COR-L47 (cell line): ENCODE measurements around the gene RNU5D-1.

Source experiments
- DNase-seq: peaks from one replicate; lab custom pipeline; 2025; lab: John Stamatoyannopoulos, UW

RNU5D-1 gene

DNA sequence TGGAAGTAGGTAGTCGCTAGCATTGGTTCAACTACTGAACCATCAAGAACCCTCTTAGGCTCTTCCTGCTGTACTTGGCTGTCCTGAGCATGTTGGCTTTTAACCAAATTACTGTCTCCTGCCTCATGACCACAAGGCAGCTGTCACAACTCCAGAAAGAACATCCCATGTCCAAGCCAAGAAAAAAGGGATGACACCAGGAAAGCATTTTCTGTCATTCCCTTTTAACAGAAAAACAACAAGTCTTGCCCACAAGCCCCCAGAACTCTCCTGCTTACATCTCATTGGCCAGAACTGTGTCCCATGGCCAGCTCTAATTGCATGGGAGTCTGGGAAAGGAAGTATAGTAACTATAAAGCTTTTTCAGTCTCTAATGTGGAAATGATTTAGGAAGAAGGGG is 2.4 kb upstream of the RNU5D-1 start:
- DNase-seq, result no peak

GRCh38 chr1:44724955-44725698 is 5.8 kb downstream of the RNU5D-1 start:
- DNase-seq, result no peak

- DNase-seq, result no peak
Measured at GRCh38 chr1:44724296-44724954, 6.5 kb downstream of the RNU5D-1 start.

DNA sequence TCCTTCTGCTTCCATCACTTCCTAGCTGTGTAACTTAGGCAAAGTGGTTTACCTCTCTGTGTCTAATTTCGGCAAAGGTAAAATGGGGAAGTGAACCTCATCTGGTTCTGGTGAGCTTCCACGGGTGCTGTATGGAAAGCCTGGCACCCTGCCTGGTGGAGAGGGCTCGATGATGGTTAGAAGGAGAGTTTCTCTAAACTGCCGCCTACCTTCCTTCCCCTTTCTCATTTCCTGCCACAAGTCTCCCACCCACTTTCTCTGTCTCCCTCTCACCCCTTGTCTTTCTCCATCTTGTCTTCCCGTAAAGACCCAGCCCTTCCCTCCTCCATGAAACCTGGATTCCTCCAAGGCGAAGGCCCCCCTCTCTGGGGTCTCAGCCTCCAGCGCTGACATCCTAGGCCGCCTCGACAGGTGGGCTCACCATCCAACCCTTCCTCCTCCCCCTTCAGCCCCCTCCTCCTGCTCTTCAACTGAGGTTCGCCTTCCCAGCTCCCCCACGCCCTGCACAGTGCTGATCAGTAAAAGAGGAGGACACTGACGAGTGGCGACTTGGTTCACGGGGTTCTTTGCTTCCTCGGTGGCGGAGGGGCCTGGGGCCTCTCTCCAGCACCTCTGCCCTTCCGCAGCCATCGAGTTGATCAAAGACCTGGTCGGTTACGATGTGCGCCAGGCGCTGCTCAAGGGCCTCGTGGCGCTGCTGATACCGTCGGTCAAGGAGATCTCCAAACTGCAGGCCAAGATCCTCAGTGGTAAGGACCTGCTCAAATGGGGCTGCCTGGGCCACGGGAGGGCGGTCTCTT is 7.3 kb downstream of the RNU5D-1 start:
- DNase-seq, result no peak

DNA sequence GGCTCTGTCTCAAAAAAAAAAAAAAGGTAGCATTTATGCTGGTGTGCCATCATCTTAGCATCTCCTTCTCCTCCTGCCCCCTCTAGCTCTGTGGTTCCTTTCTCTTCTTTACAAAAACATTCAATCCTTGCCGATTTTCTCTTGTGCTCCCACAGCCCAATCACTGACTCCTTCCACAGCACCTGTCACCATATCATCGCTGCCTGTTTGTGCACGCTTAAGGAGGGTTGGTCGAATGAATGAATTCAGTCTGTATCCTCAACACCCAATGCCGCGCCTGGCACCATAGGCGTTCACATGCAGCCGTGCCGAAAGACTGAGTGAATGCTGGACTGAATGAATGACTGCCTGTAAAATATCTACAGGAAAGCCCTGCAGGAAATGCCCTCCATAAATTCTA is 7.9 kb downstream of the RNU5D-1 start:
- no peak for DNase-seq

DNA sequence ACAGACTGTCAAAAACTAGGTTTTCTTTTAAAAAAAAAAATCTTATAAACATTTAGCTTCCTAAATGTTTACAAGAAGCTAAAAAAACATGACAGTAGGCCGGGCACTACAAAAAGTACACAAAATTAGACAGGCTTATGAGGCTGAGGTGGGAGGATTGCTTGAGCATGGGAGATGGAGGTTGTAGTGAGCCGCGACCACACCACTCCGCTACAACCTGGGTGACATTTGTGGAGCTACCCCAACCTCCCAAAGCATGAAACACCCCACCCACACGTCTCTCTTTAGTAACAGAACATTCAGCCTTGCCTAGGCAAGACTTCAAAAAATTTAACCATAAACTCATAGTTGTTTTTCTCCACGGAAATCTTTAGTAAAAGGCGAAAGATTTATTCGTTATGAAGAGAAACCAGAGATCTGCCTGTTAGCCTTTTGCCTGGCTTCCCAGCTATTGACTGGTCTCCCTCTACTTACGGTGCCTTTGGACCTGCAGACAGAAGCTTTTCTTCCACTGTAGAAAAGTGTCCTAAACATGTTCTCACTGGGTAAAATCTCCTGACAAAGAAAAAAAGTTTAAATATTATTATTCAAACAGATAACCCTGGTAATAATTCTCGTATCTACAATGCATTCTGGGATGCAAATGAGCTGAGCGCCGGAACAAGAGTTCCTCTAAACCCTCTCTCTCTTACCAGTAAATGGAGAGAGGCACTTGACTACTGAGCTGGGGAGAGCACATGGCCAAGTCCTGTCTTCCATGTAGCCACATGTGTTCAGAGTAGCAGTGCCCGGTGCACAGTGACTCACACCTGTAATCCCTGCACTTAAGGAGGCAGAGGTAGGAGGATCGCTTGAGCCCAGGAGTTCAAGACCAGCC is 9.2 kb downstream of the RNU5D-1 start:
- DNase-seq, result no peak

- DNase-seq, result no peak
Measured at GRCh38 chr1:44720281-44720680, 10.7 kb downstream of the RNU5D-1 start.

DNA sequence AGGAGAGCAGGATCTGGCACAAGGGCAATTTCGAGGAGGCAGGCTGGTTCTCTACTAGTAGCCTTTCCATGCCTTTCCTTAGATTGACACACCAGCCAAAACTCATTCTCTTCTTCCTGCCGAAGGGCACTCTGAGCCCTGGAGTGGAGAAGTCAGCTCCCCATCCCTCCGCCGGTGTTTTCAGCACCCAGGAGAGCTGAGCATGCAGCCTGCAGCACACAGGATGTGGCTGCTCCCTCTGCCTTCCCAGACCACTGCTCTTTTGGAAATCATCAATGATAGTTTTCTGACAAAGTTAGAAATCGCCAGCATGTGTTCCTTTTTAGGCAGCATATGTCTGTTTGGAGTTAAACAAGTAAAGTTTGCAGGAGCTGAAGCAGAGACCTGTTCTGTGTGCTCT is 11.7 kb downstream of the RNU5D-1 start:
- DNase-seq, result no peak

GRCh38 chr1:44718091-44718490 is 12.9 kb downstream of the RNU5D-1 start:
- DNase-seq, result no peak

DNA sequence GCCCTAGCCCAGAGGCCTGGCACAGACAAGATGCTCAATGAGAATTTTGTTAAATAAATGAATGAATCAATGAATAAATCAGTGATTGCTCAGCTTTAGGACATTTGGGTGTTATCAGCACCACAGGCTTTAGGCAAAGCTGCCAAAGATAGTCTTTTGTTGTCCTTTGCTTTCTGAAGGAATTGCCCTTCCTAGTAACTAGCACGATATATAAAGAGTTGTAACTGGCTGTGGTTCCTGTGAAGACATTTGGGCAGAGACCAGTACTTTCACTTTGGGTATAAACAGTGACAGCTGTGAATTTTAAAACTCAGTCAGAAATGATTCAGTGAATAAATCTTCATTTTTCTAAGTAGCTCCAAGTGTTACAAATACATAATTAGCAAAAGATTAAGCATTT is 13.3 kb downstream of the RNU5D-1 start:
- no peak for DNase-seq

DNA sequence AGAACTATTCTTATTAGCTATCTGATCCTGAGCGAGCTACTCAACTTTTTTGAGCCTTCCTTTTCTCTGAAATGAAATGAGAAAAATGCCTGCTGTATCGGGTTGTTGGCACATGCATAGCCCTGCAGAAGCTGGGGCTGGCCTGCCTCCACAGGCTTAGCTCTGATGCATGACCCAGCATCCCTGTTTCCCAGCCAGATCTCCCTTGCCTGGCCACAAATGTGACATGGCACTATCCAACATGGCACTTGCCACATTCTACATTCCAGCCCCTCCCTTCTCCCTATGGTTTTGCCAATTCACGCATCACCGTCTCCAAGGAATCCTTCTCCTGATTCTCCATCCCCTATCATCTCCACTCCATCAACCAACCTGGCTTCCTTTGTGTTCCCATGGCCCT is 13.8 kb downstream of the RNU5D-1 start:
- DNase-seq, result no peak

- DNase-seq, result peak; percentile 22
Measured at GRCh38 chr1:44714944-44715571, 15.9 kb downstream of the RNU5D-1 start.

DNA sequence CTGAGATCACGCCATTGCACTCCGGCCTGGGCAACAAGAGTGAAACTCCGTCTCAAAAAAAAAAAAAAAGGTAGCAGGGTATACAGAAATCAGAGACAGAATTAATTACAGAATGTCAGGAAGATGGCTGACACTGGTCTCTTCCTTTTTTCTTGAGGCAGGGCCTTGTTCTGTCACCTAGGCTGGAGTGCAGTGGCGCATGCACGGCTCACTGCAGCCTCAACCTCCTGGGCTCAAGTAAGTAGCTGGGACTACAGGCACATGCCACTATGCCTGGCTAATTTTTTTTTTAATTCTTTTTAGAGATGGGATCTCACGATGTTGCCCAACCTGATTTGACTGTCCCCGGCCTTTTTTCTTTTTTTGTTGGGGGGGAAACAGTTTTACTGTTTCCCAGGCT is 16.4 kb downstream of the RNU5D-1 start:
- DNase-seq, result no peak

- no peak for DNase-seq
Measured at GRCh38 chr1:44713321-44713781, 17.6 kb downstream of the RNU5D-1 start.

DNA sequence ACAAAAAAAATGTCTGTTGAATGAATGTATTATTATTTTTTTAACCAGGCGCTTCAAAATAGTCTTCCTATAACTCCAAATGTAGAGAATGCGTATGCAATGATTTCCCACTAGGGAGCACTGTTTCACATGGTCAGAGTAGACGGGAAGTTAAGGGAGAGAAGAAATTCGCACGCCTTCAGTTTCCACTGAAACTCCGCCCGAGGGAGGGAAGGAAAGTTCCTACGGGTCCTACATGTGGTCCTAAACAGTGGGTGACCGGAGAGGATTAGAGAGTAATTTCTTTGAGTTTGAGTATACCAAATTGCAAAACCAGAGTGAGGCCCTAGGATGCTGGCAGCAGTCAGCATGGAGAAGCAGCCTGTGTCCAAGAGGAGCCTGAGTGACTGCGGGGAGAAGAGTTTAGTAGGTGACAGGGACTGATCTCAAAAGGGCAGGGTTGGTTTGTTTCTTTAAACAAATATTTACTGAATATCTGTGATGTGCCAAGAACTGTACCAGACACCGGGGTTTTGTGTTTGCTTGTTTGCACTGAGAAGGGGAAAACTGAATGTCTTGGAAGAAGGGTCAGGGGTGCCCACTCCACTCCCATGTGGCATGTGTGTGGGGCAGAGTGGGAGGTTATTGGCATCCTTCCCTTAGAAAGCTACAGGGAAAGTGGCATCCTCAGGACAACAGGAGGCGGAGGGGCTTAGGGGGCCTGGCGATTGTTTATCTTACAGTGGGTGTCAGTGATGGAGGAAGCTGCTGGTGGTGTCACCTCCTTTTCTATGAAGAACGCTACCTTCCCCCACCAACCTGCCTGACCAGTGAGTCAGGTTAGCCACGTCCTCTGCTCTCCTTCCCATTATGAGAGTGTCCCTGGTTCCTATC is 22.8 kb downstream of the RNU5D-1 start:
- DNase-seq, result no peak

GRCh38 chr1:44707112-44707881 is 23.7 kb downstream of the RNU5D-1 start:
- DNase-seq, result no peak

DNA sequence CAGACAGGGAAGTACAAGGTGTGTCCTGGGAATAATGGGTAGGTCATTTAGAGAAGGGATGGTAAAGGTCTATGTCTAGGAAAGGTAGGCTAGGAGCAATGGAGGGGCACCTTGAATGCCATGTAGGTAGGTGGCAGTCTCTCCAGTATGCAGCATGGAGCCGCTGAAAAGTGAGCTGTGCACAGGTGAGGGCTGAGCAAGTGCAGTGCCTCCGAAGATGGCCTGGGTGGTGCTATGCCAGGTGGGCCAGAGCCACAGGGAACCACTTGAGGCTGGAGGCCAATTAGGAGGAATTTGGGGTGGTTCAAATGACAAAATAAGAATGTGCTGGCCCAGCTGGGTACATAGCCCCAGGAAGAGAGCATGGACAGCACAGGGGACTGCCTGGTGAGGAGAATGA is 25.0 kb downstream of the RNU5D-1 start:
- no peak for DNase-seq

GRCh38 chr1:44705470-44705869 is 25.5 kb downstream of the RNU5D-1 start:
- no peak for DNase-seq

GRCh38 chr1:44701141-44701573 is 29.8 kb downstream of the RNU5D-1 start:
- DNase-seq, result no peak

- DNase-seq, result no peak
Measured at GRCh38 chr1:44700573-44700972, 30.4 kb downstream of the RNU5D-1 start.
